ENCODE data around the gene RPTOR. TPM values are rescaled to one million over a fixed set of nuclear protein-coding genes. Genes with fewer than 3 reads are reported as not detected.
"Not testable (repeated sequence)": the region's sequence is repeated elsewhere in the genome, so short reads cannot be mapped to it uniquely, and the experiment has no call there.

Gene RPTOR
- polyA plus RNA-seq, 1 of the 3 experiments (the other 2 are of a cell fraction), result 14.9 TPM

GRCh38 chr17:80874866-80875445 lies 330.3 kb downstream of the RPTOR start (continued):
- no peak for TF ChIP-seq PBX3 (IDR thresholded peaks at IDR 0.05)
- TF ChIP-seq EZH2phosphoT487 (IDR thresholded peaks at IDR 0.05; ENCODE audit: borderline replicate concordance, low read depth), result no peak
- no peak for TF ChIP-seq USF2 (IDR thresholded peaks at IDR 0.05; ENCODE audit: borderline replicate concordance, low read depth, low read length)

- H3K9ac ChIP-seq; POLR2A ChIA-PET; H4K20me1 ChIP-seq (ENCODE audit: insufficient read depth); H3K9me3 ChIP-seq; H3K27me3 ChIP-seq (ENCODE audit: insufficient read depth); H3F3A ChIP-seq (replicated peaks; ENCODE audit: insufficient read depth); H2AFZ ChIP-seq (ENCODE audit: low read depth); H3K79me2 ChIP-seq (ENCODE audit: insufficient read depth); DNase-seq; H3K27ac ChIP-seq (ENCODE audit: low read depth in 2 of 2, low read length in 1 of 2); H3K4me3 ChIP-seq (ENCODE audit: low read depth in 2 of 2, low read length in 1 of 2); H3K9me2 ChIP-seq; H3K4me2 ChIP-seq: not testable (repeated sequence)
- peaks cover 0 to 23% of the 10 kb centered on the region in 2 experiments for H3K36me3 ChIP-seq (replicated peaks in 1 of 2; ENCODE audit: control insufficient read depth in 1 of 2, insufficient read depth in 2 of 2, low read length in 1 of 2)
- WGBS (ENCODE audit: low lambda C conversion rate), result 96% methylated on average over 14 of the region's 29 CpGs
- peaks cover 0 to 14% of the 10 kb centered on the region in 2 experiments; a peak in 1 of 4 replicates for H3K4me1 ChIP-seq (ENCODE audit: control insufficient read depth in 1 of 2, insufficient read depth in 2 of 2, low read depth in 1 of 2, low read length in 1 of 2)
- CTCF ChIA-PET, result interaction anchor here (1.7 kb wide), 1 partner anchor 9 kb away, joined by 6 read pairs; no protein-coding TSS in a partner anchor
Measured at GRCh38 chr17:80875480-80875995, 330.9 kb downstream of the RPTOR start.

- H3K27ac ChIP-seq (ENCODE audit: low read depth in 2 of 2, low read length in 1 of 2); H3K9me2 ChIP-seq; H4K20me1 ChIP-seq (ENCODE audit: insufficient read depth); H3K27me3 ChIP-seq (ENCODE audit: insufficient read depth); H3K79me2 ChIP-seq (ENCODE audit: insufficient read depth); H3K9ac ChIP-seq; DNase-seq; POLR2A ChIA-PET; H3K4me3 ChIP-seq (ENCODE audit: low read depth in 2 of 2, low read length in 1 of 2); H3K4me2 ChIP-seq; H3K9me3 ChIP-seq; H3F3A ChIP-seq (replicated peaks; ENCODE audit: insufficient read depth); H2AFZ ChIP-seq (ENCODE audit: low read depth): not testable (repeated sequence)
- WGBS (ENCODE audit: low lambda C conversion rate), result 94% methylated on average over 33 of the region's 39 CpGs
- peaks cover 9 to 26% of the 10 kb centered on the region in 2 experiments for H3K36me3 ChIP-seq (replicated peaks in 1 of 2; ENCODE audit: control insufficient read depth in 1 of 2, insufficient read depth in 2 of 2, low read length in 1 of 2)
- peaks cover 0 to 14% of the 10 kb centered on the region in 2 experiments; a peak in 1 of 4 replicates for H3K4me1 ChIP-seq (ENCODE audit: control insufficient read depth in 1 of 2, insufficient read depth in 2 of 2, low read depth in 1 of 2, low read length in 1 of 2)
- CTCF ChIA-PET, result interaction anchor here (1.1 kb wide), 1 partner anchor 301 kb away, joined by 4 read pairs; no protein-coding TSS in a partner anchor
Measured at GRCh38 chr17:80876456-80876949, 331.9 kb downstream of the RPTOR start.
